ENCODE data around the gene PGS1.
"Not testable (repeated sequence)": the region's sequence is repeated elsewhere in the genome, so short reads cannot be mapped to it uniquely, and the experiment has no call there.

The PGS1 gene

DNA sequence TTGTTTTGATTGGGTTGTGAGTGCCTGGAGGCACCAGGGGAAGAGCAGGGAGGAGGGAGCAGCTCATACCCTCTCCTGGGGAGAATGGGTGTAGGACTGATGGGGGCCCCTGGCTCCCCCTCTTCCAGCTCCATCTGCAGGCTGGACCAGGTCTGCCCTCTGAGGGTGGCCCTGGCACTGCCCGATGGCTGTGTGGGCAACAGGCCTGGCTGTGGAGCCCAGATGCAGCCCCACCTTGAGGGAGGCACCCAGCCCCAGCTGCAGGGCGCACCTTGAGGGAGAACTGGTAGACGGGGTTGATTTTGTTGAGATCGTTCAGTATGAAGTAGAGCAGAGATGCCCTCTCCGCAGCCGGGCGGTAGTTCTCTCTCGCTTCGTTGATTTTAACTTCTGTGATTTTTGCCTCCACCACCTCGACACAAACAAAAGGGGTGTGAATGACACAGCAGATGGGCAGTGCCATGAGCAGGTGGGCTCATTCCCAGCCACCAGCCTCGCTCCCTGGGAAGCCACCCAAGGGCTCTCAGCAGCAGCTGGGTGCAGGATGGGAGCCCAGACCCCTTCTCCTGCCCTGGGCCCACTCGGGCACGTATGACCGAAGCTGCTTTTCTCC, 71.6 kb downstream of the PGS1 start:
- DNase-seq (ENCODE audit: low spot score) = no peak

DNA sequence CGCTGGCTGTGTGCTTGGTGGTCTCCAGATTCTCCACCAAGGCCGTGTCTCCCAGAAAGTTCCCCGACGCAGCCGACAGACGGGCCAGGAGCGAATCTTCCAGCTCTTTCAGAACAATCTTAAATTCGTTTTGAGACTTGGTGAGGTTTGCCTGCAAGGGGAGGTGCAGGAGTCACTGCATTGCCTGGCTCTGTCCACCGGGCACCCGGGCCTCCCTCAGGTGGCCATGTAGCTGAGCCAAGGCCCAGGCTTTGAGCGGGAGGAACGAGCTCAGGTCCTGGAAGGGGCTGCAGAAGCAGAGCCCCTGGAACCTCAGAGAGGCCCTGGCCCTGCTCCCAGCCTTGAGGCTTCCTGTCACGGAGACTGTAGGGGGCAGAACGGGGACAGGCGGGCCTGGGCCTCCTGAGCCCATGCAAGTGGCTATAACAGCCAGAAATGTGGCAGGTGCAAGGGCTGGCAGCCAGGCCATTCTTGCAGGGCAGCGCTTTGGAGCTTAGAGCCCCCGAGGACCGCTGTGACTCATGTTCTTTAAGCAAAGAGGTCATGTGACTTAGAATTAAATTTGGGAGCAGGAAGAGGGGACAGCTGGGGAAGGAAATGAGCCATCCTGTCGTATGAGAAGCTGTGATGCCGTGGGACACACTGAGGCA, 72.4 kb downstream of the PGS1 start:
- no peak for DNase-seq (ENCODE audit: low spot score)

DNA sequence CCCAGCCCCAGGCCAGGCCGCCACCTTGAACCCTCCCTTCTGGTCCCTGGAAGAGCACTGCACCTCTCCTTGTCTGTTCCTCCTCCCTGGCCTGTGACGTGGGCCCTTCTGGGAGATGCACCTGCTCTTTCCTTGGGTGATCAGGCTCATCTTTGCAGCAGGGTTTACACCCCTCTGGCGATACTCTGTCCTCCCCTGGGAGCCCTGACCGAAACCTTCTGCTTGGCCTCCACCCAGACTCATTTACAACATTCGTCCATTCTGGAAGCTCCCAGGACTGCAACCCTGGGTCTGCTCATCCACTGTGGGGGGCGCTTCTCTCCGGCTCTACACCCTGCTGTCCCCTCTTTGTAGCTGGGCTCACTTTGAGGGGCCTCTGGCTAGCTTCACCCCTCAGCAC, 73.3 kb downstream of the PGS1 start:
- no peak for DNase-seq (ENCODE audit: low spot score)

DNA sequence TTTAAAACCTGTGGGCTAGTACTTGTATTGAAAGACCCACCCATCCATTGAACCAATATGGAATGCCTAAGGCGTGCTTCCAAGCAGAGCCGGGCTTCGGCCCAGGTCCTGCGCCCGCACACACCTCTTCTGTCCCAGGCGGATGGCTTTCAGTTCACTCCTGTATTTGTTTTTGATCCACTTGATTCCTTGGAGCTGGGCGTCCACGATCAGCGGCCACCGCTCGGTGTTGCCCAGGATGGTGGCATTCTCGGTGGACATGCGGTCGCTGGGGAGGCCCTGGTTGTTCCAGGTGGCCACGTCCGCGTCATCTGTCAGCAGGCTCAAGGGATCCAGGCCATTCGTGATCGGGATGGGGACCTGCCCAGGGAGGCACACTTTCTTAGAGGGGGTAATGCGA, 75.9 kb downstream of the PGS1 start:
- no peak for DNase-seq (ENCODE audit: low spot score)

GRCh38 chr17:78458091-78458490, 79.6 kb downstream of the PGS1 start:
- no peak for DNase-seq (ENCODE audit: low spot score)

- DNase-seq (ENCODE audit: low spot score) = no peak
These were observed 80.4 kb downstream of the PGS1 start for GRCh38 chr17:78458736-78459335.

DNA sequence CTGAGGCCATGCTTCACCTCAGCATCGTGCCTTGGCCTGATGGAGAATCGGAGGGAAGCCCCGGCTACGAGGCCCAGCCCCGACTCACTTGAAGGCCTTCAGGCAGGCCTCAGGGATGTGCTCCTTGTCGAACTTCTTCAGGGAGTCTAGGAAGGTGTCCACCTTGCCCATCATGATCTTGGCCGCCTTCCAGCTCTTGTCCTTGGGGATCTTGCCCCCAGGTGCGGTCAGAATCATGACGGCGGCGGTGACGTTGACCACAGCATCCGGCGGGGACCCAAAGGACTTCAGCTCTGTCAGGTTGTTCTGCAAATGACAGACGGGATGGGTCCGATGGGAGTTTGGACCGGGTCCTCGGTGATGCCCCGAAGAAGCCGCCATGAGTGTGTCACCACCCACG, 81.2 kb downstream of the PGS1 start:
- DNase-seq (ENCODE audit: low spot score) = no peak

DNA sequence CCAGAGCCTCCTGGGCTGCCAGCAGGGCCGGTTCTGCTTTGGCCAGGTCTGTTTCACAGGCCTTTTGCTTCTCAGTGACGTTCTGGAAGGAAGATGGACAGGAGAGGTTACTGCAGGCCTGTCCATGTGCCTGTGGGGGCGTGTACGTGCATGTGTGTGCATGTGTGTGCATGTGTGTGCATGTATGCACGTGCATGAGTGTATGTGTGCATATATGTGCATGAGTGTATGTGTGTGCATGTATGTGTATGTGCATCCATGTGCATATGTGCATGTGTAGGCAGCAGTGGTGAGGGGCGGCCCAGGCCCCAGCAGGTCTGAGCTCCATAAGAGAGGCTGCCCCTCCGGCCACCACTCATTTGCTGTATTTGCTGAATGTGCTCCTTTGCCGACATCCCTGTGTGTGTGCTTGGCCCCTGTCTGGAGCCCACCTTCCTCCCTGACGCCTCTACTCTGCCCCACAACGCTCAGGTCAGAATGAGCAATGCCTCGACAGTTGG, 81.8 kb downstream of the PGS1 start:
- DNase-seq (ENCODE audit: low spot score) = no peak

- DNase-seq (ENCODE audit: low spot score) = no peak
These were observed 82.7 kb downstream of the PGS1 start for GRCh38 chr17:78460951-78461798.

- no peak for DNase-seq (ENCODE audit: low spot score)
These were observed 83.3 kb downstream of the PGS1 start for GRCh38 chr17:78461799-78462053.

DNA sequence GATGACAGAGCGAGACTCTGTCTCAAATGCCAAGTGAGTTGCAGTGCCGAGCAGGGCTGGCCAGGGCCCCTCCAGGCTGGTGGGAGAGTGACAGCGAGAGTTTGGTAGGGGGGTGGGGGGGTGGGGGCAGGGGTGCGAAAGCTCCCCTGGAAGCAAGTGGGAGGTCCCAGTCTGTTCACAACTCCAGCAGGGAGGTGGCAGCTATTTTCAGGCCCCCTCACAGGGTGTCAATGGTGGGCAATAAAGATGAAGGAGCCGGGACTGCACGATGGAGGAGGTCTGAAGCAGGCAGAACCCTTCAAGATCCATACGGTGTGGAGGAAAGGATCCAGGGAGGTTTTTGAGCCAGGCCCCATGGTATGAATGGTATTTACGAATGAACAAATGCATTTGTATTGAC, 83.7 kb downstream of the PGS1 start:
- DNase-seq (ENCODE audit: low spot score) = no peak

- not testable (repeated sequence) for DNase-seq (ENCODE audit: low spot score)
These were observed 87.8 kb downstream of the PGS1 start for GRCh38 chr17:78466109-78466785.

DNA sequence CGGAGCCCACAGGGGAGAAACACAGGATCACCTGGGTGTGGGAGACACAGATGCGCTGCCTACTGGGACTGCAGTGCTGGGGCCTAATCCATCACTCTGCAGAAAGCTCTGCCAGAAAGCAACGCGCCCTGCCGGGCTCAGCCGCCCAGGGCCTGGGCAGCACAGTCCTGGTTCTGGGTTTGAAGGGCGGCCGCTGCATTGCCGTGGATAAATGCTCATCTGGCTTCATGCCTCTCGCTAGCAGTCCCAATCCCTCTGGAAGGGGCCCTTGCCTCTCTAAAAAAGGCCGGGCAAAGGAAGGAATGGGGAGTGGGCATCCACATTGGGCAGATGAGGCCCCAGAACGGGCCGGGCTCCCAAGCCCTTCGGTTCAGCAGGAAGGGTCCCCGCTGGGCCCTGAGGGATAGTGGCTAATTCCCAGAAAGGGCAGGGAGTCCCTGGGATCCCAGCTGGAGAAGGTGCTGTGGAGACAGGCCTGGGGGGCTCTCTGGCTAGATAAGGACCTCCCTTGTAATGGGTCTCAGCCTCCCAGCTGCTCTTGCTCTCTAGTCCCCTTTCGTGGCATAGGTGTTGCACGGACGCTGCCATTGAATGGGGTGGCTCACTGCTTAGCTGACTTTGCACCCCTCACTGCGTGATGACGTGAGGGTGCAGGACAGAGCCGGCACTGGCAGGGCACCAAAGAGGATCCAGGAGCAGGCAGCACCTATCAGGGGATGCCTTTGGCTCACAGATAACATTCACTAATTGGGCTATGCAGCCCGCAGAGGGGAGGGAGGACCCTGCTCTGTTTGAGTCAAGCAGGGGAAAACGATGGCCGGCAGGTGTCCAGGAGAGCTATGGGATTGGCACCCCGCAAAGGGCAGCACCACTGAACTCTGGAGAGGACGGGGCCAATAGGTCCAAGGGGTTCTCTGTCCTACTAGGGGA, 88.6 kb downstream of the PGS1 start:
- DNase-seq (ENCODE audit: low spot score) = no peak

GRCh38 chr17:78468366-78468765, 89.9 kb downstream of the PGS1 start:
- DNase-seq (ENCODE audit: low spot score) = no peak

DNA sequence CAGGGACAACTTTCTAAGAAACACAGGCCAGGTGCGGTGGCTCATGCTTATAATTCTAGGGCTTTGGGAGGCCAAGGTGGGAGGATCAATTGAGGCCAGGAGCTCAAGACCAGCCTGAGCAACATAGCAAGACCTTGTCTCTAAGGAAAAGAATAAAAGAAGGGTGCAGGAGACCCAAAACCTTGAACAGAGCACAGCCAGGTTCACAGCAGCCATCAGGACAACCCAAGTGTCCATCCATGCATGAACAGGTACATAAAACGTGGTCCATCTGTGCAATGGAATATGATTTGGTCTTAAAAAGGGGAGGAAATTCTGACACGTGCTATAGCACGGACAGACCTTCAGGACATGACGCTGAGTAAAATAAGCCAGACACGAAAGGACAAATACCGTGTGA, 91.0 kb downstream of the PGS1 start:
- no peak for DNase-seq (ENCODE audit: low spot score)

- DNase-seq (ENCODE audit: low spot score) = no peak
These were observed 93.2 kb downstream of the PGS1 start for GRCh38 chr17:78471635-78472034.

DNA sequence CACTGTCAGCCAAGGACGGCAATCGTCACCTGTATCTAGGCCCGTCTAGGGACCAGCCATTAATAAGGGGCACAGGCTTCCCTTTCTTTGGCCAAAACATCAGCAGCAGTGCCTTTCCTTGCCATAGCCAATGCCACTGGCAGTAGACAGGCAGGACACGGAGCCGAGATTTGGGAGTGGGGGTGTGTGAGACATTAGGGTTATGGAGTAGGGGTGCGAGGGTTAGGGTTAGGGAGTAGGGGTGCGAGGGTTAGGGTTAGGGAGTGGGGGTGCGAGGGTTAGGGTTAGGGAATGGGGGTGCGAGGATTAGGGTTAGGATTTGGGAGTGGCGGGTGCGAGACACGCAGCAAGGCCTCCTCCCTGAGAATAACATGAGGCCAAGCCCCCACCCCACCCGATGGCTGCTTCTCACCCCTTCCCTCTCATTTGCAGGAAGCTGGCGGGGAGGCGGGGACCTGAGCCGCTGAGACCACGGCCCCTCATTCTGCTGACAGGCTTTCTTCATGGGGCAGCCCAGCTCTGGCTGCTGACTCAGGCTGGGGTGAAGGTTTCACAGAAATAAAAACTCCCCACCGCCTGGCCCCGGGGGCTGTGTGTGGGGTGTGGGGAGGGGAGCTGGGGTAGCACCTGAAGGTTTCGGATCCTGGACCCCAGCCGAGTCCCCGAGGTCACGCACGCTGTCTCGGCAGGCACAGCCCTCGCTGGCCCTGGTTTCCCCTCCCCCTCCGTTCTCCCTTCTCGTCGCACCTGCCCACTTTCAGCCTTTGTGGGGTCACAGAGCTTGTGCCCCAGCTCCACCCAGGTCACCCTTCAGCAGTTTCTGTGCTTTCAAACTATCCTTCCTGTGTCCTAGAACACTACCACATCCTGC, 93.8 kb downstream of the PGS1 start:
- no peak for DNase-seq (ENCODE audit: low spot score)

- DNase-seq (ENCODE audit: low spot score) = no peak
These were observed 95.6 kb downstream of the PGS1 start for GRCh38 chr17:78473951-78474613.
